Brain microvascular endothelial cell (primary cell): ENCODE results near the gene CLIP2.
A peak's percentile ranks its signal among the peaks of the same experiment; 100 is the strongest.
"Not testable (repeated sequence)": the region's sequence is repeated elsewhere in the genome, so short reads cannot be mapped to it uniquely, and the experiment has no call there.

Source experiments
- DNase-seq: peaks from one replicate; pipeline ENCODE4 v3.0.0-alpha.2; 2020
- H3K27ac ChIP-seq: fragments of 250-450 bp; sonication (Bioruptor Pico); 2 replicates; pipeline ENCODE4 v1.5.1; 2020; ENCODE audit warnings: mild to moderate bottlenecking, moderate library complexity
- H3K27me3 ChIP-seq: fragments of 250-450 bp; sonication (Bioruptor Pico); replicated peaks from 2 replicates; pipeline ENCODE4 v1.5.1; 2020; ENCODE audit warnings: mild to moderate bottlenecking
- H3K36me3 ChIP-seq: fragments of 250-450 bp; sonication (Bioruptor Pico); replicated peaks from 2 replicates; pipeline ENCODE4 v1.5.1; 2020; ENCODE audit warnings: mild to moderate bottlenecking
- H3K4me3 ChIP-seq: 2 replicates; pipeline ENCODE4 v1.5.1; 2011; ENCODE audit warnings: low read depth, mild to moderate bottlenecking, control low read depth, low read length, moderate library complexity
- in situ Hi-C: cut with HindIII; loops from 2 replicates; pipeline ENCODE4 v1.10.0; 2017; ENCODE audit warnings: low sequenced_read_pairs, low pct_ligation_motif_present
- TF ChIP-seq, protein P1 (sequence below): IDR thresholded peaks from 2 replicates; pipeline ENCODE4 v1.5.1; 2011; ENCODE audit warnings: low read depth, mild to moderate bottlenecking, moderate library complexity, low read length, control low read depth, inconsistent platforms; ENCODE audit errors: missing control alignments

Gene CLIP2

DNA sequence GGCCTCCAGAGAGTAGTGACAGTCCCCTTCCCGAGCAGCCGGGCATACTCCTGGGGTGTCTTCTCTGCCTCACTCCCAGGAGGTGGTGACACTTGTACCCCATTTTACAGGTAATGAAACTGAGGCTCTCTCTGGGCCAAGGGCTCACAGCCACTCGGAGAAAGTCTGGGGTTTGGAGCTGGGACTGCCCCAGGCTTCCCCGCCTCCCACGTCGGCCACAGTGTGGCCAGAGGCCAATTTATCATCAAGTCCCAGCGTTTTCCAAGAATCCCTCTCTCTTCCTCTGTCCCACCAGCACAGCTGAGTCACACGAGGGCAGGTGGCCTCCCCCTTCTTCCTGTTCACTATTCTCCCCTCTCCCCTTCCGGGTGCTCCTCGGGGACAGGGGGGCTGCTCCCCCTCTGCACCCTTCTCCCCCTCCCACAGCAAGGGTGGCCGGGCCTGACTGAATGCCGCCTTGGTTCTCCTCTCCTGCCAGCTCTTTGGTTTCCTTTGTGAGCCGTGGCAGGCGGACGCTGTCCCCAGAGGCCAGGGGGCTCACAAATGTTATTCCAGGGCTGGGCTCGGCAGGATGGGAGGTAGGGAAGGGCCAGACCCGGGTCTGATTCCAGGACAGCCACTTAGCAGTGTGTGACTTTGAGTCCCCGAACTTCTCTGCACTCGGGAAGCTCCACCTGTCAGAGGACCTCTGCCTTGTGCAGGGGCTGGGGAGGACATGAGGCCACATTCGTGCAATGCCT lies 17.7 kb downstream of the CLIP2 start:
- in situ Hi-C loops, result no loop called here
- Histone ChIP-seq H3K27ac (no peak overlapping the region), H3K27me3 (no peaks in the 10 kb centered on the region), H3K36me3 (peaks cover 3% of the 10 kb centered on the region), H3K4me3 (peak overlapping the region; percentile 22)
- peak; percentile 43 for DNase-seq
- TF ChIP-seq, protein P1, sequence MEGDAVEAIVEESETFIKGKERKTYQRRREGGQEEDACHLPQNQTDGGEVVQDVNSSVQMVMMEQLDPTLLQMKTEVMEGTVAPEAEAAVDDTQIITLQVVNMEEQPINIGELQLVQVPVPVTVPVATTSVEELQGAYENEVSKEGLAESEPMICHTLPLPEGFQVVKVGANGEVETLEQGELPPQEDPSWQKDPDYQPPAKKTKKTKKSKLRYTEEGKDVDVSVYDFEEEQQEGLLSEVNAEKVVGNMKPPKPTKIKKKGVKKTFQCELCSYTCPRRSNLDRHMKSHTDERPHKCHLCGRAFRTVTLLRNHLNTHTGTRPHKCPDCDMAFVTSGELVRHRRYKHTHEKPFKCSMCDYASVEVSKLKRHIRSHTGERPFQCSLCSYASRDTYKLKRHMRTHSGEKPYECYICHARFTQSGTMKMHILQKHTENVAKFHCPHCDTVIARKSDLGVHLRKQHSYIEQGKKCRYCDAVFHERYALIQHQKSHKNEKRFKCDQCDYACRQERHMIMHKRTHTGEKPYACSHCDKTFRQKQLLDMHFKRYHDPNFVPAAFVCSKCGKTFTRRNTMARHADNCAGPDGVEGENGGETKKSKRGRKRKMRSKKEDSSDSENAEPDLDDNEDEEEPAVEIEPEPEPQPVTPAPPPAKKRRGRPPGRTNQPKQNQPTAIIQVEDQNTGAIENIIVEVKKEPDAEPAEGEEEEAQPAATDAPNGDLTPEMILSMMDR, result no peak

DNA sequence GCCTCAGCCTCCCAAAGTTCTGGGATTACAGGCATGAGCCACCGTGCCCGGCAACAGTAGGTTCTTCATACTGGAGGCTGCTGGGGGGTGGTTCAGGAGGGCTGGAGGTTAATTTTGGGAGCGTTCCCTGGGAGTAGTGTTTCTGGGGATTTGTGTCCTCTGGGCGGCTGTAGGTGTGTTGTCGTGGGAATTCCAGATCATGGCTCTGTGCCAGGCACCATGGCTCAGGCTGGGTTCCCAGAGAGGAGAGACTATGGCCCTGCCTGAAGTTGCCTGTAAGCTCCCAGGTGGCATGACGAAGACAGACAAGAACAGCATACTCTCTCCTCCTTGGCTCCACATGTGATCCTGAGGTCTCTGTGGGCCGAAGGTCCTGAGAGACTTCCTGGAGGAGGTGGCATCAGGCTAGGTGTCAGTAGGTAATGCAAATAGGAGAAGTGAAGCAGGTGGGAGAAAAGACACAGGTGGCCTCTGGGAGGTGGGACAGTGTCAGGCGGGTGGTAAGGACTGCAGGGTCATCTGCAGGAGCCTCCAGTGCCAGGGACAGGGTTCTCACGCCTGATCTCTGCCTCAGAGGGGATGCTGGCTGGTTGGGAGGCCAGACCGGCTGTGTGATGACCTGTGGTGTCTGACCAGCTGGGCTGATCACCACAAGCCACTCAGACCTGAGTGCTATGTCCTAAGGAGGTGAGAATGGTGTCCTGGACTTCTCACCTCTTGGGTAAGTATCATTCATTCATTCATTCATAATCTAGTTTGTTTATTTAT lies 18.7 kb downstream of the CLIP2 start:
- Histone ChIP-seq H3K36me3 (peaks cover 3% of the 10 kb centered on the region), H3K4me3 (no peak overlapping the region), H3K27me3 (no peaks in the 10 kb centered on the region), H3K27ac (no peak overlapping the region)
- TF ChIP-seq, protein P1, result no peak
- in situ Hi-C loops, result no loop called here
- DNase-seq, result no peak

- TF ChIP-seq, protein P1, result no peak
- no peak for DNase-seq
- in situ Hi-C loops, result no loop called here
- no peak overlapping the region for H3K4me3 ChIP-seq
- H3K27me3 ChIP-seq, result no peaks in the 10 kb centered on the region
- peaks cover 3% of the 10 kb centered on the region for H3K36me3 ChIP-seq
- H3K27ac ChIP-seq, result no peak overlapping the region
Measured at GRCh38 chr7:74309181-74309580, 20.0 kb downstream of the CLIP2 start.

GRCh38 chr7:74311305-74311744 lies 22.1 kb downstream of the CLIP2 start:
- Histone ChIP-seq H3K4me3 (no peak overlapping the region), H3K27me3 (no peaks in the 10 kb centered on the region), H3K36me3 (peaks cover 3% of the 10 kb centered on the region), H3K27ac (no peak overlapping the region)
- TF ChIP-seq, protein P1, result no peak
- in situ Hi-C loops, result no loop called here
- DNase-seq, result no peak

- Histone ChIP-seq H3K36me3 (peaks cover 3% of the 10 kb centered on the region), H3K27ac (no peak overlapping the region), H3K4me3 (no peak overlapping the region), H3K27me3 (no peaks in the 10 kb centered on the region)
- in situ Hi-C loops, result no loop called here
- TF ChIP-seq, protein P1, result no peak
- no peak for DNase-seq
Measured at GRCh38 chr7:74312418-74313028, 23.3 kb downstream of the CLIP2 start.

DNA sequence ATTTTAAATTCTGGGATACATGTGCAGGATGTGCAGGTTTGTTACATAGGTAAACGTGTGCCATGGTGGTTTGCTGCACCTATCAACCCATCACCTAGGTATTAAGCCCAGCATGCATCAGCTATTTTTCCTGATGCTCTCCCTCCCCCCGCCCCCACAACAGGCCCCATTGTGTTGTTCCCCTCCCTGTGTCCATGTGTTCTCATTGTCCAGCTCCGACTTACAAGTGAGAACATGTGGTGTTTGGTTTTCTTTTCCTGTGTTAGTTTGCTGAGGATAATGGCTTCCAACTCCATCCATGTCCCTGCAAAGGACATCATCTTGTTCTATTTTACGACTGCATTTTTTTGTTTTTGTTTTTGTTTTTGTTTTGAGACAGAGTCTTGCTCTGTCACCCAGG lies 26.7 kb downstream of the CLIP2 start:
- DNase-seq, H3K27me3 ChIP-seq, H3K36me3 ChIP-seq, in situ Hi-C loops, H3K27ac ChIP-seq, H3K4me3 ChIP-seq: not testable (repeated sequence)
